GM08714 (cell line): ENCODE data around the gene GPR149.
"Not testable (repeated sequence)": the region's sequence is repeated elsewhere in the genome, so short reads cannot be mapped to it uniquely, and the experiment has no call there.

ENCODE experiments used
- H3K4me3 ChIP-seq: fragments of 200-500 bp; sonication (Bioruptor generic); 2 replicates; pipeline ENCODE4 v1.5.1; 2014; ENCODE audit warnings: mild to moderate bottlenecking, low read length, inconsistent platforms
- ZNF274 ChIP-seq: IDR thresholded peaks from 2 replicates; pipeline ENCODE4 v1.6.1; 2012; ENCODE audit warnings: mild to moderate bottlenecking, low read depth, low read length

Gene GPR149

DNA sequence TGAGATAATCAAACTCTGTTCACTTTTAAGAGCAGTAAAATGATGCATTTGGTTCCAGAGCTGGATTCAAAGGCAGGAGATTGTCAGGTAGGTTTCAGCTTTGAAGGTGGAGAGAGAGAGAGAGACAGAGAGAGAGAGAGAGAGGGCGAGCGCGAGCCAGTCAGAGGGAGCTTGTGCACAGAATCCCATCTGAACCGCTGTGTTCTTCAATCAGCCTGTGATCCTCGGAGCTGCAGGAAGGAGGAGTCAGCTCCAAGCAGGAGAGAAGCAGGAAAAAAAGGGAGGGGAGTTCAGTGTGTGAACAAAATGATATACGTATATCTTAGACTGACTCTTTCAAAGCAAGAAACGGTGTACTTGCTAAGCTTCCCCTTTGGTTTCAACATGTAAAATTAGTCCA, at the start of gene GPR149:
TSS of gene GPR149 (minus strand) at position 177 of the 400 bp plus-strand sequence. CDS start 575 bp downstream, outside the sequence.
- H3K4me3 ChIP-seq: no peak within 1 kb of the TSS
- TF ChIP-seq ZNF274: no peak

DNA sequence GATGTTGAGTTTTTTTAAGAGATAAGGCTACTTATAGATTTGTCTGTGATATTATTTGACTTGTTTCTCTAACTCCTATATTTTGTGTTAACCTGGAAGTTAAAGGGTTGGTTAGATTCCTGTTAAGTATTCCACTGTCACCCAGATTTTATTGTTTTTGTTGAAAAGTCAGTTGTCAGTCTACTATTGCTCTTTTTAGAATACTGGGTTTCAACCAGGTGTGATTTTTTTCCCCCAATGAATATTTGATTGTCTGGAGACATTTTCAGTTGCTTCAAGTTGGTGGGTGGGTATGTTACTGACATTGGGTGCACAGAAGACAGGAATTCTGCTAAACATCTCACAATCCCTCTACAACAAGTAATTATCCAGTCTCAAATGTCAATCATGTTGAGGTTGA, 43.8 kb upstream of the GPR149 start:
- no peak overlapping the region for H3K4me3 ChIP-seq
- no peak for TF ChIP-seq ZNF274

DNA sequence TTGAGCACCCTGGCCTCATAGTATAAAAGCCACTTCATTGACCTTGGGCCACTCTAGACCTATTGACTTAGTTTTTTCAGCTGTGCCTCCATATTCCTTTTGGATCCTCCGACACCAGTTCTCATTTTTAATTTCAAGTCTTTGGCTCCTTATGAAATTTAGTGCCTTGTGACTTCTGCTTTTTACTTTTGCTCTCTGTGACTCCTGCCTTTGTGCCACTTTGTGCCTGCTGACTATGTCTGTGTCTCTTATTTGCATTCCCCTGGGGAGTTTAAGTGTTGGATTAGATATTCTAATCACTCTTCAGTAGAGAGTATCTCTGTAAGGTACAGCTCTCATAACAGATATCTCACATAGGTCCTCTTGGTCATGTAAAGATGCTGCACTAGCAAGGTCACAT, 39.6 kb upstream of the GPR149 start:
- TF ChIP-seq ZNF274: no peak
- H3K4me3 ChIP-seq: no peak overlapping the region

DNA sequence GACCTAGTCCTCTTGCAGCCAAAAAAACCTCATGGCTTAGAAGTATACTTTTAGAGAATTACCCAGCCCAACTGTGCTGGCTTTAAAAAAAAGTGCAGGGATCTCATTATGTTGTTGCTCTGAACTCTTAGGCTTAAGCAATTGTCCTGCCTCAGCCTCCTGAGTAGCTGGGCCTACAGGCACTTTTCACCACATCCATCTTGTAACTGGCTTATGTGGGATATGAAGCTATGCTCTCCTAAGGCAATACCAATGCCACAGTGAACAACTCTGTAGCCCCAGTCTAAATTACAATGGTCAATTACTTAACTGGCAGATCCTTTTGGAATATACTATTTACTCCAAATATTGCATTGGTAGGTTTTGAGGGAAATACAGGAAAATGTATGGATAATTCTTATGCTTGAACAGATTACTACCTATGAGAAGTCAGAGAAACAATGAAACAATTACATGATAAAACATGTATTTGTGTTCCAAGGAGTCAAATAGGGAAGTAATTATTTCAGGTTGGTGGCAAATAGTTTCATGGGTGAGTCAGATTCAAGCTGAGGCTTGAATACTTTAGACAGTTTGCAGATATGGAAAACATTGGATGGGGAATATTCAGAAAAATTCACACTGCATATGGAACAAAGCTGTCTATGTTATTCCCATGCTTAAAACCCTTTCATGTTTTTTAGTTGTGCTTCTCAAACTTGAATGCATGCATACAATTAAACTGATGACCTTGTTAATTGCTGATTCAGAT, 34.6 kb upstream of the GPR149 start:
- no peak overlapping the region for H3K4me3 ChIP-seq
- no peak for TF ChIP-seq ZNF274

DNA sequence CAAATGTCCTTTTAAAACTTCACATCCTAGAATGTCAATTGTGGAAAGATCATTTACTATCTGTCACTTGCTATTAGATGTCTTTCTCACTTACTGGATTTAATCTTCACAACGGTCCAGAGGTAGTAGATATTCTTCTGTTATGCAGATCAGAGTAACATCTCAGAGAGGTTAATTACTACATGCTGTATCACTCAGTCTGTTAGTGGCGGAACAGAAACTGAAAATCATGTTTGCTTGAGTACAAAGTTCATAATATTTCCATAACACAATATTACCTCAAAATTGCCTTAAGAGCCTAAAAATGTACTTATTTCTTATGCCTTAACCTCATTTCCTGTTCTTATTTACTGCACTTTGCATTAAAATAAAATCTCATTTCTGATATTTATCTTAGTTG, 28.6 kb upstream of the GPR149 start:
- no peak for TF ChIP-seq ZNF274
- H3K4me3 ChIP-seq: no peak overlapping the region

GRCh38 chr3:154439081-154439480, 9.1 kb upstream of the GPR149 start:
- not testable (repeated sequence) for H3K4me3 ChIP-seq

- H3K4me3 ChIP-seq: no peak overlapping the region
- TF ChIP-seq ZNF274: no peak
Observed at GRCh38 chr3:154431043-154431442, 1.1 kb upstream of the GPR149 start.

GRCh38 chr3:154428286-154429206, 1.4 kb downstream of the GPR149 start:
- H3K4me3 ChIP-seq: no peak overlapping the region
- TF ChIP-seq ZNF274: no peak

DNA sequence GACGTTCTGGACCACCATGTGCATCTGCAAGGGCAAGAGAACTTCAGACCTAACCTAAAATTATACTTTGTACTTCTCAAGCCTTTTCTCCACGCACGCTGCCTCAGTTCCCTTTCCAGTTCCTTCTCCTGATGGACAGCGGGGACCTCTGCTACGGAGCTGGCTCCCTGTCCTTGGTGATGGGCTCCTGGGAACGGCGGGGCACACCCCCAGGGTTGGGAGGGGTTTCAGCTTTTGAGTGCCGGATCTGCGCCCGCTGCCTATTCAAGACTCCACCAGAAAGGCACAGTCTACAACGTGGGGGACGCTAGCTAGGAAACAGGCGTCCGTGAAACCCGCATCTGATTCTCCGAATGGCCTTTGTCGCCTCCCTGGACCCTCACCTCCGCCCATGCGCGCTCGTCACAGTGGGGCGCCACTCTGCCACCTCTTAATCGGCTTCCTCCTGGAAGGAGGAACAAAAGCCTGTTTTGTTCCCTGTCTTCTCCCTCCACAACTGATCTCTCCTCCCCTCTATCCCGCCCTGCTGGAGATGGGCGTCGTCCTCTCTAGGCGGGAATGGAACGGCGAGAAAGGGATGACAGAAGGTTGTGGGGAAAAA, 2.2 kb downstream of the GPR149 start:
- TF ChIP-seq ZNF274: no peak
- H3K4me3 ChIP-seq: no peak overlapping the region

GRCh38 chr3:154422694-154423093, 7.3 kb downstream of the GPR149 start:
- no peak overlapping the region for H3K4me3 ChIP-seq
- TF ChIP-seq ZNF274: no peak

- H3K4me3 ChIP-seq: no peak overlapping the region
- no peak for TF ChIP-seq ZNF274
Observed at GRCh38 chr3:154421083-154421482, 8.9 kb downstream of the GPR149 start.

GRCh38 chr3:154398084-154398967, 31.7 kb downstream of the GPR149 start:
- H3K4me3 ChIP-seq: no peak overlapping the region
- TF ChIP-seq ZNF274: no peak

GRCh38 chr3:154389861-154390260, 40.1 kb downstream of the GPR149 start:
- no peak for TF ChIP-seq ZNF274
- H3K4me3 ChIP-seq: no peak overlapping the region

DNA sequence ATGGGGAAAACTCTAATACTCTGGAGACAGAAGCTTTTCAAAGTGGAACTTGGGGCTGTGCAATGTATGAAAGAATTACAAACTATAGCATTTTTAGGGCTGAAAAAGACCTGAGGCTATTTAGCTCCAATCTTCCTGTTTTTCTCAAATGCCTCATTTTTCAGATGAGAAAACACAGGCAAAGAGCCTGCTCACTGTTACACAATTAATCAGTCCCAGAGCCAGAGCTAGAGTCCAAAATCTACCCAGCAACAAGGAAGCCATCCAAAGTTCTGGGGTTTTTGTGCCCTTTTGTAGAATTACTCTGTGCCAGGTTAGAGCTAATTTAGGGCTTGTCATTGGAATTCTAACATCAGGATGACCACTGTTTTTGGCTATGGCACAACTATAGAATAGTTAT, 45.5 kb downstream of the GPR149 start:
- H3K4me3 ChIP-seq: no peak overlapping the region

More for the DNA sequence above, 45.5 kb downstream of the GPR149 start:
- TF ChIP-seq ZNF274: no peak
